Cardiac fibroblast (primary cell): ENCODE measurements around the gene FEM1A.

ENCODE experiments used
- DNase-seq, 2 donors: peaks; one replicate each; pipeline versions ENCODE4 v3.0.0 to v3.0.0-alpha.2; 2010; ENCODE audit warnings: low read depth in 2 of 2
- H3K4me3 ChIP-seq, 2 donors: replicated peaks in 1 of 2; 1 replicate in 1 of 2; 2 replicates in 1 of 2; pipeline ENCODE4 v1.5.1; 2011; ENCODE audit warnings: low read depth in 2 of 2, low read length in 2 of 2, mild to moderate bottlenecking in 2 of 2, moderate library complexity in 1 of 2
- CTCF ChIP-seq: IDR thresholded peaks from one replicate; pipeline ENCODE4 v1.5.1; 2011; ENCODE audit warnings: low read depth, mild to moderate bottlenecking, low read length, inconsistent platforms

FEM1A gene

GRCh38 chr19:4759388-4760284 lies 31.9 kb upstream of the FEM1A start:
- H3K4me3 ChIP-seq: peak overlapping the region; percentile 29 to 30
- peak; percentile 77 to 93 for DNase-seq
- no peak for TF ChIP-seq CTCF

- no peak for DNase-seq
- no peak for TF ChIP-seq CTCF
- H3K4me3 ChIP-seq: no peak overlapping the region
Measured at GRCh38 chr19:4760285-4760650, 31.3 kb upstream of the FEM1A start.

GRCh38 chr19:4763021-4763420 lies 28.5 kb upstream of the FEM1A start:
- no peak for TF ChIP-seq CTCF
- no peak for DNase-seq
- no peak overlapping the region for H3K4me3 ChIP-seq

GRCh38 chr19:4764393-4764660 lies 27.2 kb upstream of the FEM1A start:
- no peak for DNase-seq
- H3K4me3 ChIP-seq: no peak overlapping the region
- TF ChIP-seq CTCF: no peak

- no peak overlapping the region for H3K4me3 ChIP-seq
- no peak for TF ChIP-seq CTCF
- peak; percentile 92 to 93 for DNase-seq
Measured at GRCh38 chr19:4768934-4769777, 22.4 kb upstream of the FEM1A start.

GRCh38 chr19:4772566-4772965 lies 19.0 kb upstream of the FEM1A start:
- H3K4me3 ChIP-seq: no peak overlapping the region
- DNase-seq: no peak
- no peak for TF ChIP-seq CTCF
